ENCODE measurements around the gene RSAD2. TPM values are rescaled to one million over a fixed set of nuclear protein-coding genes. Genes with fewer than 3 reads are reported as not detected.

Gene RSAD2
- polyA plus RNA-seq, 2 of the 4 experiments (the other 2 are of a cell fraction), result 0.03 to 0.06 TPM

- FAIRE-seq (no peak), ATAC-seq (no peak), DNase-seq (ENCODE audit: low read depth in 1 of 2, low spot score in 1 of 2) (no peak)
- peaks cover 9% of the 10 kb centered on the region; the same call in 1 of the 3 replicates for H3K4me1 ChIP-seq
- TF ChIP-seq GATA3 (IDR thresholded peaks at IDR 0.05; ENCODE audit: borderline replicate concordance) (no peak), RCOR1 (IDR thresholded peaks at IDR 0.05; ENCODE audit: low read depth, low read length) (no peak), TP53 (CRISPR knock-in tag; IDR thresholded peaks at IDR 0.05) (no peak), ESRRA (IDR thresholded peaks at IDR 0.05; ENCODE audit: borderline replicate concordance, low read length) (no peak), HDAC2 (IDR thresholded peaks at IDR 0.05) (no peak), CBX8 (IDR thresholded peaks at IDR 0.05) (no peak), SMC3 (IDR thresholded peaks at IDR 0.05) (no peak), KDM1A (IDR thresholded peaks at IDR 0.05; ENCODE audit: low read depth) (no peak), MAZ (IDR thresholded peaks at IDR 0.05; ENCODE audit: borderline replicate concordance, low read depth, low read length) (no peak), ATOH8 (CRISPR knock-in tag; IDR thresholded peaks at IDR 0.05; ENCODE audit: low read depth) (no peak), ZSCAN20 (CRISPR knock-in tag; IDR thresholded peaks at IDR 0.05) (no peak)
- H3K4me2 ChIP-seq, result no peak overlapping the region; the same call in 2 of the 3 replicates
- CTCF ChIA-PET, result interaction anchor here (0.6 to 1.2 kb wide), 3 partner anchors 13 to 233 kb away, joined by 3 read pairs; partner anchors contain the start of gene RSAD2
- POLR2A ChIA-PET, result no interaction called here
- H3K27ac ChIP-seq, result no peak overlapping the region
- H3K9me3 ChIP-seq, result peaks cover 9% of the 10 kb centered on the region; the same call in 2 of the 3 replicates
- 68% methylated on average over 8 of the region's 8 CpGs for WGBS (ENCODE audit: missing lambda C conversion rate)
- no peak overlapping the region for H3K4me3 ChIP-seq
These were observed 13.3 kb upstream of the RSAD2 start for GRCh38 chr2:6864231-6864754.

GRCh38 chr2:6864923-6865345 is 12.6 kb upstream of the RSAD2 start:
- peak overlapping the region; percentile 97 for H3K4me2 ChIP-seq
- TF ChIP-seq ELK1 (IDR thresholded peaks at IDR 0.05; ENCODE audit: low read depth, low read length) (no peak), MAX (IDR thresholded peaks at IDR 0.05) (no peak), CEBPB (IDR thresholded peaks at IDR 0.05) (no peak), ATOH8 (CRISPR knock-in tag; IDR thresholded peaks at IDR 0.05; ENCODE audit: low read depth) (no peak), HES2 (IDR thresholded peaks at IDR 0.05) (no peak), HOXB5 (CRISPR knock-in tag; IDR thresholded peaks at IDR 0.05) (no peak), FOSB (CRISPR knock-in tag; IDR thresholded peaks at IDR 0.05) (no peak), REST (IDR thresholded peaks at IDR 0.05) (no peak), NFE2L2 (conservative IDR thresholded peaks at IDR 0.05; ENCODE audit: low read length) (no peak), MYC (IDR thresholded peaks at IDR 0.05; ENCODE audit: borderline replicate concordance, low read length) (no peak), E2F6 (IDR thresholded peaks at IDR 0.05; ENCODE audit: borderline replicate concordance, low read depth) (no peak), SREBF2 (IDR thresholded peaks at IDR 0.05) (no peak), HEYL (CRISPR knock-in tag; IDR thresholded peaks at IDR 0.05) (no peak), HMGXB4 (CRISPR knock-in tag; IDR thresholded peaks at IDR 0.05; ENCODE audit: borderline replicate concordance) (no peak), CBX2 (IDR thresholded peaks at IDR 0.05; ENCODE audit: borderline replicate concordance, low read depth) (no peak), RARB (CRISPR knock-in tag; IDR thresholded peaks at IDR 0.05) (no peak), PHF8 (IDR thresholded peaks at IDR 0.05; ENCODE audit: borderline replicate concordance, low read depth) (no peak)
- ChIA-PET POLR2A (no interaction called here), CTCF (interaction anchor here (0.6 to 2.5 kb wide), 5 partner anchors 13 to 233 kb away, joined by 3 to 8 read pairs (median 6); partner anchors contain the start of gene RSAD2)
- ATAC-seq (peak; percentile 11 to 19; a peak in 4 of 6 replicates), FAIRE-seq (no peak), DNase-seq (ENCODE audit: low read depth in 1 of 2, low spot score in 1 of 2) (peak in 1 of 2 experiments; percentile 11)
- peak overlapping the region; percentile 47 for H3K4me3 ChIP-seq
- peak overlapping the region in 1 of 2 experiments; percentile 75; a peak in 3 of 6 replicates for H3K27ac ChIP-seq
- H3K4me1 ChIP-seq, result peaks cover 9% of the 10 kb centered on the region; the same call in 1 of the 3 replicates
- 10% methylated on average over 16 of the region's 37 CpGs for WGBS (ENCODE audit: missing lambda C conversion rate)
- H3K9me3 ChIP-seq, result peaks cover 5% of the 10 kb centered on the region; the same call in 2 of the 3 replicates
